Epithelial cell of proximal tubule (primary cell): ENCODE results near the gene SCP2. TPM values are rescaled to one million over a fixed set of nuclear protein-coding genes. Genes with fewer than 3 reads are reported as not detected.

Experiments used
- DNase-seq: peaks from one replicate; pipeline ENCODE4 v3.0.0-alpha.2; 2011; ENCODE audit warnings: low read depth
- H3K4me3 ChIP-seq: 2 replicates; pipeline ENCODE4 v1.5.1; 2011; ENCODE audit warnings: low read depth, mild to moderate bottlenecking, low read length
- total RNA-seq: library from RNA; depleted of rRNA; stranded (reverse); fragments of >200 nt; gene quantifications from 2 replicates; pipeline ENCODE4 v1.2.3, GENCODE V29; 2015
- TF ChIP-seq, protein P1 (sequence below): conservative IDR thresholded peaks from 2 replicates; pipeline ENCODE4 v1.5.1; 2012; ENCODE audit warnings: low read depth, mild to moderate bottlenecking, low read length

Gene SCP2, protein sequence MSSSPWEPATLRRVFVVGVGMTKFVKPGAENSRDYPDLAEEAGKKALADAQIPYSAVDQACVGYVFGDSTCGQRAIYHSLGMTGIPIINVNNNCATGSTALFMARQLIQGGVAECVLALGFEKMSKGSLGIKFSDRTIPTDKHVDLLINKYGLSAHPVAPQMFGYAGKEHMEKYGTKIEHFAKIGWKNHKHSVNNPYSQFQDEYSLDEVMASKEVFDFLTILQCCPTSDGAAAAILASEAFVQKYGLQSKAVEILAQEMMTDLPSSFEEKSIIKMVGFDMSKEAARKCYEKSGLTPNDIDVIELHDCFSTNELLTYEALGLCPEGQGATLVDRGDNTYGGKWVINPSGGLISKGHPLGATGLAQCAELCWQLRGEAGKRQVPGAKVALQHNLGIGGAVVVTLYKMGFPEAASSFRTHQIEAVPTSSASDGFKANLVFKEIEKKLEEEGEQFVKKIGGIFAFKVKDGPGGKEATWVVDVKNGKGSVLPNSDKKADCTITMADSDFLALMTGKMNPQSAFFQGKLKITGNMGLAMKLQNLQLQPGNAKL
- total RNA-seq: 68.7 and 110 TPM in 2 replicates

GRCh38 chr1:52927212-52928014 lies at the start of gene SCP2:
TSS of gene SCP2 (plus strand) at chr1:52927276. CDS start at chr1:52927397, 121 bp downstream.
- DNase-seq: no peak
- TF ChIP-seq, protein P1, sequence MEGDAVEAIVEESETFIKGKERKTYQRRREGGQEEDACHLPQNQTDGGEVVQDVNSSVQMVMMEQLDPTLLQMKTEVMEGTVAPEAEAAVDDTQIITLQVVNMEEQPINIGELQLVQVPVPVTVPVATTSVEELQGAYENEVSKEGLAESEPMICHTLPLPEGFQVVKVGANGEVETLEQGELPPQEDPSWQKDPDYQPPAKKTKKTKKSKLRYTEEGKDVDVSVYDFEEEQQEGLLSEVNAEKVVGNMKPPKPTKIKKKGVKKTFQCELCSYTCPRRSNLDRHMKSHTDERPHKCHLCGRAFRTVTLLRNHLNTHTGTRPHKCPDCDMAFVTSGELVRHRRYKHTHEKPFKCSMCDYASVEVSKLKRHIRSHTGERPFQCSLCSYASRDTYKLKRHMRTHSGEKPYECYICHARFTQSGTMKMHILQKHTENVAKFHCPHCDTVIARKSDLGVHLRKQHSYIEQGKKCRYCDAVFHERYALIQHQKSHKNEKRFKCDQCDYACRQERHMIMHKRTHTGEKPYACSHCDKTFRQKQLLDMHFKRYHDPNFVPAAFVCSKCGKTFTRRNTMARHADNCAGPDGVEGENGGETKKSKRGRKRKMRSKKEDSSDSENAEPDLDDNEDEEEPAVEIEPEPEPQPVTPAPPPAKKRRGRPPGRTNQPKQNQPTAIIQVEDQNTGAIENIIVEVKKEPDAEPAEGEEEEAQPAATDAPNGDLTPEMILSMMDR: no peak

GRCh38 chr1:52877554-52877953 lies 49.5 kb upstream of the SCP2 start:
- TF ChIP-seq, protein P1: no peak
- no peak overlapping the region for H3K4me3 ChIP-seq
- no peak for DNase-seq

More at GRCh38 chr1:52927212-52928014, at the start of gene SCP2:
- H3K4me3 ChIP-seq: peak within 1 kb of the TSS; percentile 88

GRCh38 chr1:52880206-52880605 lies 46.9 kb upstream of the SCP2 start:
- H3K4me3 ChIP-seq: no peak overlapping the region
- TF ChIP-seq, protein P1: no peak
- no peak for DNase-seq

DNA sequence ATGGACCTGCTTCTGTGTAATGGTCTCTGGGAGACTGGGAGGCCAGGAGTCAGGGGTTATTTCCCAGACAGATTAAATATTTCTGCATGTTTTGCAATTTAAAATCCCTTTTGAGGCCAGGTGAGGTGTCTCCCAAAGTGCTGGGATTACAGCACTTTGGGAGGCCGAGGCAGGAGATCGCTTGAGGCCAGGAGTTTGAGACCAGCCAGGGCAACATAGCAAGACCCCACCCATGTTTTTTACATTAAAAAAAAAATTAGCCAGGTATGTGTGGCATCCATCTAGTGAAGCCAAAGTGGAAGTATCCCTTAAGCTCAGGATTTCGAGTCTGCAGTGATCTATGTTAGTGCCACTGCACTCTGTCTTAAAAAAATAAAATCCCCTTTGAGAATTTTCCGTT lies 39.6 kb upstream of the SCP2 start:
- TF ChIP-seq, protein P1: no peak
- no peak for DNase-seq
- H3K4me3 ChIP-seq: no peak overlapping the region

GRCh38 chr1:52892424-52893215 lies 34.5 kb upstream of the SCP2 start:
- DNase-seq: no peak
- H3K4me3 ChIP-seq: no peak overlapping the region
- TF ChIP-seq, protein P1: no peak

- TF ChIP-seq, protein P1: no peak
- no peak for DNase-seq
- H3K4me3 ChIP-seq: no peak overlapping the region
Observed at GRCh38 chr1:52899445-52899894, 27.6 kb upstream of the SCP2 start.
